Activated T-cell treated with anti-CD3 and anti-CD28 coated beads, Interleukin-2, amount 50 U/mL, for 4 hours (primary cell): ENCODE results near the gene PRH2. TPM values are rescaled to one million over a fixed set of nuclear protein-coding genes. Genes with fewer than 3 reads are reported as not detected.

Experiments used
- ATAC-seq, 2 donors: fragments of 200-7000 bp; cut with Tn5 transposase; one replicate each; pipeline ENCODE4 v1.10.0; 2021
- DNase-seq: peaks from one replicate; pipeline ENCODE4 v3.0.0-alpha.2; 2020
- H3K27me3 Mint-ChIP-seq: one replicate; pipeline ENCODE4 v1.8.0; 2021; ENCODE audit warnings: low read depth, mixed read lengths
- H3K36me3 Mint-ChIP-seq: one replicate; pipeline ENCODE4 v1.8.0; 2022; ENCODE audit warnings: mixed read lengths; ENCODE audit not compliant: insufficient read depth
- H3K4me1 Mint-ChIP-seq: one replicate; pipeline ENCODE4 v1.8.0; 2021; ENCODE audit warnings: low read depth, mixed read lengths
- H3K4me3 Mint-ChIP-seq: one replicate; pipeline ENCODE4 v1.8.0; 2021; ENCODE audit warnings: mild to moderate bottlenecking, moderate library complexity, mixed read lengths
- H3K9me3 Mint-ChIP-seq: one replicate; pipeline ENCODE4 v1.8.0; 2021; ENCODE audit warnings: mixed read lengths
- total RNA-seq, 3 donors: library from RNA; stranded (reverse); gene quantifications; one replicate each; pipeline ENCODE4 v1.2.1, GENCODE V29; 2021

PRH2 gene
- total RNA-seq, 3 donors from 2014 or later: 0.34 TPM; not detected in 2

DNA sequence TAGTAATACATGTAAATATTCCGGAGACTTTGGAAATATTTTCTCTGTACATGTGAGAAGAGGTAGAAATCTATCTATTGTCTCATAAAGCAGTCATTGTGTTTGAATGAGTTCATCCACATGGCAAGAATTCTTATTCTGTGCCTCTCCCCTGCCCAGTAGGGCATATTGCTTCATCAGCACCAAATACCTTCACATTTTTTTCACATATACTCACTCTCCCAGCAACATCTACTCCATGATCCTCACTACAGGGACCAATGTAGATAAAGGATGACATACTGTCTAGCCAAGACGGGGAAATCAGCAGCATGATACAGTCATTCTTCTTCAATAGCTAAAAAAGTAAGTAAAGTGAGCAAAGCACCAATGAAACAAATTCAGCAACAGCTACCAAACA, 11.4 kb downstream of the PRH2 start:
- H3K9me3 Mint-ChIP-seq: peaks cover 4% of the 10 kb centered on the region
- DNase-seq (no peak), ATAC-seq (no peak)
- H3K4me3 Mint-ChIP-seq: no peak overlapping the region
- no peaks in the 10 kb centered on the region for H3K27me3 Mint-ChIP-seq
- H3K4me1 Mint-ChIP-seq: no peaks in the 10 kb centered on the region
- peaks cover 6% of the 10 kb centered on the region for H3K36me3 Mint-ChIP-seq

DNA sequence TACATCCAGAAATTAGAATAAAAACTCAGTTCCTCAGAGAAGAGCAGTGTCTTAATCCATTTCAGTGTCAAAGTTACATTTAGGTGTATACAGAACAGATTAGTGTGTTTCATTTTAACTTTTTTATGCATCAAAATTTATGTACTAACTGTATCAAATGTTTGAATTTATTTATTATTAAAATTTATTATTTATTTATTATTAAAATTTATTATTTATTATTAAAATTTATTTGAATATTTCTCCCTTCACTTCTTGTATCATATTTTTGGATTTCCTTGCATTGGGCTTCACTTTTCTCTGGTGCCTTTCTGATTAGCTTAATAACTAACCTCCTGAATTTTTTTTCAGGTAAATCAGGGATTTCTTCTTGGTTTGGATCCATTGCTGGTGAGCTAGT, 12.3 kb downstream of the PRH2 start:
- Mint-ChIP-seq H3K36me3 (peaks cover 6% of the 10 kb centered on the region), H3K4me1 (no peaks in the 10 kb centered on the region), H3K4me3 (no peak overlapping the region), H3K9me3 (peaks cover 4% of the 10 kb centered on the region), H3K27me3 (no peaks in the 10 kb centered on the region)
- ATAC-seq (no peak), DNase-seq (no peak)

DNA sequence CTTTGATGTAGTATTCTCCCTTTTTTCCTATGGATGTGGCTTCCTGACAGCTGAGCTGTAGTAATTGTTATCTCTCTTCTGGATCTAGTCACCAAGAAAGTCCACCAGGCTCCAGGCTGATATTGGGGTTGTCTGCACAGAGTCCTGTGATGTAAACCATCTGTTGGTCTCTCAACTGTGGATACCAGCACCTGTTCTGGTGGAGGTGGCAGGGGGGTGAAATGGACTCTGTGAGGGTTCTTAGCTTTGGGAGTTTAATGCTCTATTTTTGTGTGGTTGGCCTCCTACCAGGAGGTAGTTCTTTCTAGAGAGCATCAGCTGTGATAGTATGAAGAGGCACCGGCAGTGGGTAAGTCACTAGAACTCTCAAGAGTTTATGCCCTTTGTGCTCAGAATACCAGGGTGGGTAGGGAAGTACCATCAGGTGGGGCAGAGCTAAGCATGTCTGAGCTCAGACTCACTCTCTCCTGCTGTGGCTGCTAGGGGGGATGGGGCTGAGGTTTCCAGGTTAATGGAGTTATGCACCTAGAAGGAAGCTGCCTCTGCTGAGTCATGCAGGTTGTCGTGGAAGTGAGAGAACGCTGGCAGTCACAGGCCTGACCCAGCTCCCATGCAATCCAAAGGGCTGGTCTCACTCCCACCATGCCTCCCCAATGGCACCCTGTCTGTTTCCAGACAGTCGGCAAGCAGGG, 13.0 kb downstream of the PRH2 start:
- Mint-ChIP-seq H3K9me3 (peaks cover 9% of the 10 kb centered on the region), H3K36me3 (peaks cover 10% of the 10 kb centered on the region), H3K4me1 (no peaks in the 10 kb centered on the region), H3K4me3 (no peak overlapping the region), H3K27me3 (no peaks in the 10 kb centered on the region)
- DNase-seq (no peak), ATAC-seq (no peak)

DNA sequence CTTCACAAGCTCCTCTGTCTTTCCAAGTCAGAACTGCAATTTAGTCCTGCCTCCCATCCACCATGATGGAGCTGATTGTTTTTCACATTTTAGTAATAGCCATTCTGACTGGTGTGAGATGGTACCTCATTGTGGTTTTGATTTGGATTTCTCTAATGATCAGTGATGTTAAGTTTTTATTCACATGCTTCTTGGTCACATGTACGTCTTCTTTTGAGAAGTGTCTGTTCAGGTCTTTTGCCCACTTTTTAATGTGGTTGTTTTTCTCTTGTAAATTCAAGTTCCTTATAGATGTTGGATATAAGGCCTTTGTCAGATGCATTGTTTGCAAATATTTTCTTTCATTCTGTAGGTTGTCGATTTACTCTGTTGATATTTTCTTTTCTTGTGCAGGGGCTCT, 14.1 kb downstream of the PRH2 start:
- no peaks in the 10 kb centered on the region for H3K4me1 Mint-ChIP-seq
- H3K36me3 Mint-ChIP-seq: peaks cover 10% of the 10 kb centered on the region

DNA sequence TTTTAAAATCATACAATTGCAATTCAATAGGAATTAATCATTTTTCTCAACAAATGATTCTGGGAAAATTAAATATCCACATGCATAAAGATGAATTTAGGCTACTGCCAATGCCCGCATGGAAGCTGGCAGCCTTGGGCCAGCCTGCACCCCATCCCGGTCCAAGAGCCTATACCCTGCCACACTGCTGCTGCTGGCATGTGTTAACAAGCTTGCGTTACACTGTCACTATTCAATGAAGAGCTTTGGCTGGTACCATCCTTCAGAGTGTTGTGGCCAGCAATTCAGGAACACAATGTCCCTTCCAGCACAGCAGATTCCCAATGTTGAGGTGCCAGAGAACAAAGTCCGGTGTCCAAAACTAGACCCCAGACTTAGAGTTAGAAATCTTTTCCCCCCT, 23.6 kb downstream of the PRH2 start:
- Mint-ChIP-seq H3K4me1 (peaks cover 11% of the 10 kb centered on the region), H3K36me3 (peaks cover 33% of the 10 kb centered on the region), H3K9me3 (peaks cover 14% of the 10 kb centered on the region), H3K27me3 (no peaks in the 10 kb centered on the region), H3K4me3 (no peak overlapping the region)
- DNase-seq: no peak
- no peak for ATAC-seq

More for the DNA sequence above, 14.1 kb downstream of the PRH2 start:
- no peak for ATAC-seq
- H3K9me3 Mint-ChIP-seq: peaks cover 20% of the 10 kb centered on the region
- H3K4me3 Mint-ChIP-seq: no peak overlapping the region
- H3K27me3 Mint-ChIP-seq: no peaks in the 10 kb centered on the region
- DNase-seq: no peak

DNA sequence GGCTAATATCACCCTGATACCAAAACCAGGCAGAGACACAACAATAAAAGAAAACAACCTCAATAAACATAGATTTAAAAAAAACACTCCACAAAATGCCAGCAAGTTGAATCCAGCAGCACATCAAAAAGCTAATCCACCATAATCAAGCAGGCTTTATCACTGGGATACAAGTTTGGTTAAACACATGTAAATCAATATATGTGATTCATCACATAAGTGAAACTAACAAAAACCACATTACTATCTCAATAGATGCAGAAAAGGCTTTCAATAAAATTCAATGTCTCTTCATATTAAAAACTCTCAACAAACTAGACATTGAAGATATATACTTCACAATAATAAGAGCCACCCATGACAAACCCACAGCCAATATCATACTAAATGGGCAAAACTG, 27.0 kb downstream of the PRH2 start:
- peaks cover 1% of the 10 kb centered on the region for H3K9me3 Mint-ChIP-seq
- DNase-seq (no peak), ATAC-seq (no peak)
- H3K36me3 Mint-ChIP-seq: peaks cover 36% of the 10 kb centered on the region
- H3K4me3 Mint-ChIP-seq: no peak overlapping the region
- peaks cover 27% of the 10 kb centered on the region for H3K4me1 Mint-ChIP-seq
- no peaks in the 10 kb centered on the region for H3K27me3 Mint-ChIP-seq

DNA sequence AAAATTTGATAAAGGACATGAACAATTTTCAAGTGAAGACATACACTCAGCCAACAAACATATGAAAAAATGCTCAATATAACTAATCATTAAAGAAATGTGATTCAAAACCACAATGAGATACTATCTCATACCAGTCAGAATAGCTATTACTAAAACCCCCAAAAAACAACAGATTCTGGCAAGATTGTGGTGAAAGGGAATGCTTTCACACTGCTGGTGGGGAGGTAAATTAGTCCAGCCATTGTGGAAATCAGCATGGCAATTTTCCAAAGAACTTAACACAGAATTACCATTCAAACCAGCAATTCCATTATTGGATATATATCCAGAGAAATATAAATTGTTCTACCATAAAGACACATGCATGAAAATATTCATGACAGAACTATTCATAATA, 28.7 kb downstream of the PRH2 start:
- no peak for DNase-seq
- no peak for ATAC-seq
- Mint-ChIP-seq H3K4me1 (peaks cover 35% of the 10 kb centered on the region), H3K27me3 (no peaks in the 10 kb centered on the region), H3K9me3 (no peaks in the 10 kb centered on the region), H3K36me3 (peaks cover 37% of the 10 kb centered on the region), H3K4me3 (no peak overlapping the region)

DNA sequence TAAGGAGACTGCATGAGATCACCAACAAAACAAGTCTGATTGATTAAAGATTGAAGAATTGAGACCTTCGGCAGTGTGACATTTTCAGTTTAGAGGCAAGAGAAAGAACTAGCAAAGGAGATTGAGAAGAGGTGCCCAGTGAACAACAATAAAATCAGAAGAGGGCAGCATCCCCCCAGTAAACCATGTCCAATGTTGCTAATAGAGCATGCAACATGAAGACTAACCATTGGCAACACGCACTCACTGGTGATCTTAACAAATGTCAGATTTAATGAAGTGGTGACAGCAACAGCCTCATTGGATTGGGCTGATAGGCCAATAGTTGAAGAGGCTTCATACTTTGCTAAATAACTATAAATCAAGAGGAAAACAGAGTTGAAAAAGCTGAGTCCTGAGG, 30.8 kb downstream of the PRH2 start:
- Mint-ChIP-seq H3K4me1 (peaks cover 32% of the 10 kb centered on the region), H3K27me3 (no peaks in the 10 kb centered on the region), H3K36me3 (peaks cover 33% of the 10 kb centered on the region), H3K9me3 (no peaks in the 10 kb centered on the region), H3K4me3 (no peak overlapping the region)
- no peak for DNase-seq
- ATAC-seq: no peak

DNA sequence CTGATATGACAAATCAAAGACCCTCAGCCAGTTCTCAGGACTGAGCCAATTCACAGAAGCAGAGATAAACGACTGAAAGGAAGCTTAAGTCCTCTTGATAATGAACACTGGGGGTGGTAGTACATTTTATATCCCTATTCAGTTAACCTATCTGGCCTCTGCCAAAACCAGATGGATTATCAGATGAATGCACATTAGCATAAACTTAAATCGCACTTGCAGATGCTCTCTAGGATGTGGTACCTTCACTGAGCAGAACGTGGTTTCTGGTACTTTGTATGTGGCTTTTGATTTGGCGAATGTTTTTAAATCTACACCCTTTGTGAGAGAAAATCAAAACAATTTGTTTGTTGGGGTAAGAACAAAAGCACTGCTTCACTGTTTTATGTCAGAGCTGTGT, 31.2 kb downstream of the PRH2 start:
- ATAC-seq: no peak

DNA sequence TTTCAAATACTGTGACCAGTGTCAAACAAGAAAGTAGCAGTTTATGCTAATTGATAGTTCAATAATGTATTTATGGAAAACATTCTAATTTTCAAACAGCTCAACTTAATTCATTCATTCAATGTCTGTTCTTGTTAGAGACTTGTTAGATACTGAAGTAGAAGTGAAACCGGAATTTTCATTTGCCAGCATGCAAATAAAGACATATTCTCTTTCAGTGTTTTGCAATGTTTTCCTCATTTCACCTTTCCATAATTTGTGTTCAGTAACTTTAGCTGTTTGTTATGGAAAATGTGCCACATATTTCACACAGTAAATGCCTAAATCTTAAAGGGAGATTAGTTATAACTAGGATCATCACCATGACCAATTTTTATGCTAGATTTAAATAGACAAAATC, 36.4 kb downstream of the PRH2 start:
- no peak for ATAC-seq
- no peak for DNase-seq
- Mint-ChIP-seq H3K4me3 (no peak overlapping the region), H3K4me1 (peaks cover 13% of the 10 kb centered on the region), H3K36me3 (peaks cover 15% of the 10 kb centered on the region), H3K27me3 (no peaks in the 10 kb centered on the region), H3K9me3 (no peaks in the 10 kb centered on the region)

More for the DNA sequence above, 31.2 kb downstream of the PRH2 start:
- Mint-ChIP-seq H3K4me3 (no peak overlapping the region), H3K36me3 (peaks cover 32% of the 10 kb centered on the region), H3K27me3 (no peaks in the 10 kb centered on the region), H3K4me1 (peaks cover 32% of the 10 kb centered on the region), H3K9me3 (no peaks in the 10 kb centered on the region)
- no peak for DNase-seq

DNA sequence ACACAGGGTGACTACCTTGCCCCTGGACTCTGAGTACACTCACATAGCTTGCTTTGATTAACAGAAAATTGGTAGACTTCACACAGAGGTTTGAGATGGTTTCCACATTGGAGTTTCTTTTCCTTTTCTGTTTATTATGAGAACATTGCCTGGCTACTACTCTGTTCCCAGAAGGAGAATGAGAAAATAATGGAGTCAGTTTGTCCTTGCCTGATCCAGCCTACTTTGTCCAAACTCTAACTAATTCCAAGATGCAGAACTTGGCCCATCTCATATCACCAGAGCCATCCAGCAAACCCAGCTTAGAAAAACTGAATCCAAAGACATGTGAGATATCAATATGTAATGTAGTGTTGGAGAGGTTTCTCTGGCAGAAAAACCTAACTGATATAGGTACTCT, 37.3 kb downstream of the PRH2 start:
- no peak for DNase-seq
- no peak for ATAC-seq
- H3K4me1 Mint-ChIP-seq: peaks cover 6% of the 10 kb centered on the region
- no peak overlapping the region for H3K4me3 Mint-ChIP-seq
- no peaks in the 10 kb centered on the region for H3K27me3 Mint-ChIP-seq
- no peaks in the 10 kb centered on the region for H3K9me3 Mint-ChIP-seq
- H3K36me3 Mint-ChIP-seq: peaks cover 17% of the 10 kb centered on the region

DNA sequence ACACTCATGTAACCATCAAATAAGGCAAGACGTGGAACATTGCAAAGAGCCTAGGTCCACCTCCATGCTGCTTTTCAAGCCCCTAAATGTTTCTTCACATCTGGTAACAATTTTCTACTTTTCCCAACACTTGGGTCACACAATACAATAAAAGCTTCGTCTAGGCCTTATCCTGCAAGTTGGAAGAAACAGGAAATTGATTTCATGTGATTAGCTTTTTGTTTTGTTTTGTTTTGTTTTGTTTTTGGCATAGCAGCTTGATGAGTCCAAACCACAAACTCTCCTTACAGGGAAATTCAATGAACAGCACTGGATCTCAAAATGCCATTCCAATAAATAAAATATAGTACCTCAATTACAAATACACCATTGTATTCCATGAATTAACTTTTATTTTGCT, 38.4 kb downstream of the PRH2 start:
- Mint-ChIP-seq H3K27me3 (no peaks in the 10 kb centered on the region), H3K4me1 (no peaks in the 10 kb centered on the region), H3K4me3 (no peak overlapping the region), H3K9me3 (no peaks in the 10 kb centered on the region), H3K36me3 (peaks cover 14% of the 10 kb centered on the region)
- no peak for DNase-seq
- no peak for ATAC-seq

DNA sequence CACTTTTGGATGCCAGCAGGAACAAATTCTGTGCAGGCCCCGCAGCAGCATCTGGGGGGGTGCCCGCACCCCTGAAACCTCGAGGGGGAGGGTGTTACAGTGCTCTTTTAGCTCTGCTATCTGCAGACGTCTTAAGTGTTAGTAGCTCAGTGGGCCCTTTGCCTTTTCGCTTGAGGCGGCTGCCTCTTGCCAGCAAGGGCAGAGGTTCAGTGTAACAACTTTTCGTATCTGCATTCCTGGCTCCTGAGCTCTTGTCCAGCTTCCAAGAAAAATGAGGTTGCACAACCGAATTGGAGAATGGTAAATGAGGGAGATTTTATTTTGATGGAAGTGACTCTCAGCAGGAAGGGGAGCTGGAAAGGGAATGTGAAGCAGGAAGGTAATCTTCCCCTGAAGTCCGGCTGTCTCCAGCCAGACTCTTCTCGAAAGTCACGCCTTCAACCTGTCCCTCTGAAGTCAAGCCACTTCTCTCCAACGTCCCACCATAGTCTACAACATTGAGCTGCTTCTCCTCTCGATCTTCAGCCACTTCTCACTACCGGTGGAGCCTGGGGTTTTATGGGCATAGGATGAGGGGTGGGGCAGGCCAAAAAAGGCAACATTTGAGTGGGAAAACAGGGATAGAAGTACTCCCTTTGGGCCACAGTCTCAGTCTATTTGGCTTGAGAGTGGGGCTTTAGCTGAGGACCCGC, 39.9 kb downstream of the PRH2 start:
- Mint-ChIP-seq H3K27me3 (no peaks in the 10 kb centered on the region), H3K4me1 (no peaks in the 10 kb centered on the region), H3K4me3 (no peak overlapping the region), H3K36me3 (peaks cover 14% of the 10 kb centered on the region), H3K9me3 (no peaks in the 10 kb centered on the region)
- ATAC-seq (no peak), DNase-seq (no peak)

DNA sequence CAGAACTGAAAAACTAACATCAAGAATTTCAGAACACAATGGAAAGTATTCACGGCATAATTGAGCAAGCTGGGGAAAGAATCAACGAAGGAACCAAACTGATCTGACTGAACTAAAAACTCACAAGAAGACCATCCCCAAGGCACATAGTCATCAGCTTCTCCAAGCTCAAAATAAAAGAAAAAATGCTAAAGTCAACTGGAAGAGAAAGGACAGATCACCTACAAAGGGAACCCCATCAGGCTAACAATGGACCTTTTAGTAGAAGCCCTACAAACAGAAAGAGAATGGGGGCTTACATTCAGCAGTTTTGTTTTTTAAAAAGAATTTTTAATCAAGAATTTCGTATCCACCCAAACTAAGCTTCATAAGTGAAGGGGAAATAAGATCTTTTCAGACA, 45.9 kb downstream of the PRH2 start:
- ATAC-seq (no peak), DNase-seq (no peak)
- H3K27me3 Mint-ChIP-seq: no peaks in the 10 kb centered on the region
- H3K36me3 Mint-ChIP-seq: peaks cover 9% of the 10 kb centered on the region
- no peak overlapping the region for H3K4me3 Mint-ChIP-seq
- peaks cover 6% of the 10 kb centered on the region for H3K4me1 Mint-ChIP-seq
- H3K9me3 Mint-ChIP-seq: no peaks in the 10 kb centered on the region

DNA sequence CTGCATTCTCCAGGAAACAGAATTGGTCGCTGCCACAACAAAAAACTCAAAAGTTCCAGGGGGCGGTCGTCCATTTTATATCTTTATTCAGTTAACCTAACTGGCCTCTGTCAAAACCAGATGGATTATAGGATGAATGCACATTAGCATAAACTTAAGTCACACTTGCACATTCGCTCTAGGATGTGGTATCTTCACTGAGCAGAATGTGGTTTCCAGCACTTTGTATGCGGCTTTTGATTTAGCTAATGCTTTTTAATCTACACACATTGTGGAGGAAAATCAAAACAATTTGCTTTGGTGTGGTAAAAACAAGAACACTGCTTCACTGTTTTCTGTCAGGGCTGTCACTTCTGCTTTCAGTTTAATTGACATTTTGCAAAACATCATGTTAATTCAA, 53.2 kb downstream of the PRH2 start:
- peaks cover 31% of the 10 kb centered on the region for H3K4me1 Mint-ChIP-seq
- no peaks in the 10 kb centered on the region for H3K27me3 Mint-ChIP-seq
- peaks cover 8% of the 10 kb centered on the region for H3K36me3 Mint-ChIP-seq
- peak; percentile 92 to 95 for ATAC-seq
- no peak overlapping the region for H3K4me3 Mint-ChIP-seq
- DNase-seq: no peak
- no peaks in the 10 kb centered on the region for H3K9me3 Mint-ChIP-seq
